ENCODE results near the gene TSLP. TPM values are rescaled to one million over a fixed set of nuclear protein-coding genes. Genes with fewer than 3 reads are reported as not detected.

The TSLP gene
- 2.0 TPM for total RNA-seq

DNA sequence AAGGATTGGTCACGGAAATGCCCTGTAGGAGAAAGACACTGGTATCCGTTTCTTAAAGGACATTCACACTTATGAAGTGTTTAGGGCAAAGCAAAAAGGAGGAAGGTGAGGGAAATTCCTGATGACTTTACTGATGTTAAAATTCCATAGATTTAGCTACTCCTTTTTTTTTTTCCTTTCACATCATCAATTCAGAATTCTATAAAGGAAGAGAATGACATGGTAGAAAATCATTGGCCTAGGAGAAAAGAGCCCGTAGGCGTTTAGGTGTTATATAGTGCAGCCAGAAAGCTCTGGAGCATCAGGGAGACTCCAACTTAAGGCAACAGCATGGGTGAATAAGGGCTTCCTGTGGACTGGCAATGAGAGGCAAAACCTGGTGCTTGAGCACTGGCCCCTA, at the start of gene TSLP:
Gene TSLP, plus strand, starts transcription at position 301 of the 400 bp plus-strand sequence. CDS start 178 bp downstream, outside the sequence.
- TF ChIP-seq CTCF (IDR thresholded peaks at IDR 0.05) (no peak), POLR2A (IDR thresholded peaks at IDR 0.05) (no peak), POLR2AphosphoS5 (IDR thresholded peaks at IDR 0.05; ENCODE audit: insufficient read depth in 1 of 2, low read depth in 1 of 2) (no peak)
- H3K27ac ChIP-seq, result no peak within 1 kb of the TSS
- no peak for DNase-seq (ENCODE audit: extremely low spot score in 2 of 2)
- H3K4me3 ChIP-seq, result peak within 1 kb of the TSS in 1 of 2 donors; percentile 54
- H3K36me3 ChIP-seq, result no peaks in the 10 kb centered on the region
- peaks cover 17% of the 10 kb centered on the region for H3K4me1 ChIP-seq
- H3K27me3 ChIP-seq, result no peaks in the 10 kb centered on the region
- H3K9me3 ChIP-seq, result no peaks in the 10 kb centered on the region
- intact Hi-C loops (cut with DNase I), result no loop called here

- no peaks in the 10 kb centered on the region for H3K9me3 ChIP-seq
- no peaks in the 10 kb centered on the region for H3K4me1 ChIP-seq
- H3K27ac ChIP-seq, result no peak overlapping the region
- H3K4me3 ChIP-seq, result no peak overlapping the region
- H3K27me3 ChIP-seq, result no peaks in the 10 kb centered on the region
- no peak for DNase-seq (ENCODE audit: extremely low spot score in 2 of 2)
- intact Hi-C loops (cut with DNase I), result no loop called here
- H3K36me3 ChIP-seq, result no peaks in the 10 kb centered on the region
- TF ChIP-seq CTCF (IDR thresholded peaks at IDR 0.05) (no peak), POLR2A (IDR thresholded peaks at IDR 0.05) (no peak), POLR2AphosphoS5 (IDR thresholded peaks at IDR 0.05; ENCODE audit: insufficient read depth in 1 of 2, low read depth in 1 of 2) (no peak)
Measured at GRCh38 chr5:111022301-111022700, 49.2 kb upstream of the TSLP start.

DNA sequence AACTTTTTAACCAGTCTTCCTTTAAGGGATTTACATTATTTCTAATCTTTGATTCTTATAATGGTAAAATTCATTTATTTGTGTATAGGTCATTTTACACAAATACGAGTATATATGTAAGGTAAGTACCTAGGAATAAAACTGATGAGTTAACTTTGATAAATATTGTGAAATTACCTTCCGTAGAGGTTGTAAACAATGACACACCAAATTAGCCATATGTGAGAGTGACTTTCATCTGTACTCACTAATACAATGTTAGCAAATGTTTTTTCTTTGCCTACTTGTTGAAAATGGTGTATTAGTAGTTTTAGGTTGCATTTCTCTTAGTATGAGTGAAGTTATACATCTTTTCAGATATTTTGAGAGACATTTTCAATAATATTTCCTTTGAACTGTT, 42.6 kb upstream of the TSLP start:
- H3K4me1 ChIP-seq, result no peaks in the 10 kb centered on the region
- H3K36me3 ChIP-seq, result no peaks in the 10 kb centered on the region
- H3K4me3 ChIP-seq, result no peak overlapping the region
- H3K9me3 ChIP-seq, result no peaks in the 10 kb centered on the region
- intact Hi-C loops (cut with DNase I), result no loop called here
- H3K27me3 ChIP-seq, result no peaks in the 10 kb centered on the region
- no peak overlapping the region for H3K27ac ChIP-seq
- TF ChIP-seq CTCF (IDR thresholded peaks at IDR 0.05) (no peak), POLR2A (IDR thresholded peaks at IDR 0.05) (no peak), POLR2AphosphoS5 (IDR thresholded peaks at IDR 0.05; ENCODE audit: insufficient read depth in 1 of 2, low read depth in 1 of 2) (no peak)
- no peak for DNase-seq (ENCODE audit: extremely low spot score in 2 of 2)

DNA sequence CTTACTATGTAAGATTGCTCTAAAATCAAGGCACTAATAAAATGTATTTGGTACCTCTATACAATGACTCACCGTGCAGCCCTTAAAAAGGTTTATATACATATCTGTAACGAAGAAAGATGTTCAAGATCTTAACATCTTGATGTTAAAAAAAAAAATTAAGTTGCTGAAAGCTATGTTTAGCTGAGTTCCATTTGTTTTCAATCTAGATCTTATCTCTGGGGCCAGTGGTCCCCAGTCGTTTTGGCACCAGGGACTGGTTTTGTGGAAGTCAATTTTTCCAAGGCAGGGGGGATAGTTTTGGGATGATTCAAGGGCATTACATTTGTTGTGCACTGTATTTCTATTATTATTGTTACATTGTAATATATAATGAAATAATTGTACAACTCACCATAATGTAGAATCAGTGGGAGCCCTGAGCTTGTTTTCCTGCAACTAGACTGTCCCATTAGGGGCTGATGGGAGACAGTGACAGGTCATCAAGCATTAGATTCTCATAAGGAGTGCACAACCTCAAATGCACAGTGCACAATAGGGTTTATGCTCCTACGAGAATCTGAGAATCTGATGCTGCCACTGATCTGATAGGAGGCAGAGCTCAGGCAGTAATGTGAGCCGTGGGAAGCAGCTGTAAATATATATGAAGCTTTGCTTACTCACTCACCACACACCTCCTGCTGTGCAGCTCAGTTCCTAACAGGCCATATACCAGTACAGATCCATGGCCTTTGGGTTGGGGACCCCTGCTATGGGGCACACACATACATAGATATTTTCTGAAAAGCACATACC, 27.6 kb upstream of the TSLP start:
- H3K36me3 ChIP-seq, result no peaks in the 10 kb centered on the region

More for the DNA sequence above, 27.6 kb upstream of the TSLP start:
- intact Hi-C loops (cut with DNase I), result no loop called here
- Histone ChIP-seq H3K4me1 (no peaks in the 10 kb centered on the region), H3K27me3 (no peaks in the 10 kb centered on the region), H3K9me3 (no peaks in the 10 kb centered on the region), H3K27ac (no peak overlapping the region), H3K4me3 (no peak overlapping the region)
- no peak for DNase-seq (ENCODE audit: extremely low spot score in 2 of 2)
- TF ChIP-seq CTCF (IDR thresholded peaks at IDR 0.05) (no peak), POLR2AphosphoS5 (IDR thresholded peaks at IDR 0.05; ENCODE audit: insufficient read depth in 1 of 2, low read depth in 1 of 2) (no peak), POLR2A (IDR thresholded peaks at IDR 0.05) (no peak)
